Measurements from ENCODE around the gene MEGF8.

Gene MEGF8

DNA sequence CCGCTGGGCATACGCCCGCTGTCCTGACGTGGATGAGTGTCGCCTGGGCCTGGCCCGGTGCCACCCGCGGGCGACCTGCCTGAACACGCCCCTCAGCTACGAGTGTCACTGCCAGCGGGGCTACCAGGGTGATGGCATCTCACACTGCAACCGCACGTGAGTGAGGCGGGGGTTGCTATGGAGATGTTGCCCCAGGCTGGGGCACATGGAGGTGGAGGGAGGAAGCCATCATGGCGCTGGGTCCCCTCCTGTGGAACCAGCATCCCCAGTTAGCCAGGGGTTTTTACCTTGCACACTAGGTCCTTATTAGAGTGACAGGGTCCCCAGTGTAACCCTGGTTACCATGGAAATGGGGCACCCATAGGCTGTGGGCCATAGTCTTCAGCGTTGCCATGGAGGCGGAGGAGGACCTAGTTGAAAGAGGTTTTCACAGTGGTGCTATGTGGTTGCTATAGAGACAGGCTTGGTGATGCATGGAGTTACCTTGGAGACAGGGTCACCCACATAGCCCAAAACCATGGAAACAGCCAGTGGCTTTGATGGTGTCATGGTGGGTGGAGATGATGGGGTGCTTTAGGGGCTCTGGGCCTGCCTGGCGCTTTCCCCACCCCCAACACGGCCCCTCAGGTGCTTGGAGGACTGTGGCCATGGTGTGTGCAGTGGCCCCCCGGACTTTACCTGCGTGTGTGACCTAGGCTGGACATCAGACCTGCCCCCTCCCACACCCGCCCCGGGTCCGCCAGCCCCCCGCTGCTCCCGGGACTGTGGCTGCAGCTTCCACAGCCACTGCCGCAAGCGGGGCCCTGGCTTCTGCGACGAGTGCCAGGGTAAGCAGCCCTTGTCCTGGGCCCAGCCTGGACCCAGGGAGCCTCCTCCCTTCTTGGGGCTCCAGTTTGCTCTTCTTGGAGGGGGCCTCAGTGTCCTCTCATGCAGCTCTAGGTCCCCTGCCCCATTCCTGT, 27.1 kb downstream of the MEGF8 start:
- no peak for TF ChIP-seq CTCF (IDR thresholded peaks at IDR 0.05; ENCODE audit: extremely low read depth, missing control alignments)

DNA sequence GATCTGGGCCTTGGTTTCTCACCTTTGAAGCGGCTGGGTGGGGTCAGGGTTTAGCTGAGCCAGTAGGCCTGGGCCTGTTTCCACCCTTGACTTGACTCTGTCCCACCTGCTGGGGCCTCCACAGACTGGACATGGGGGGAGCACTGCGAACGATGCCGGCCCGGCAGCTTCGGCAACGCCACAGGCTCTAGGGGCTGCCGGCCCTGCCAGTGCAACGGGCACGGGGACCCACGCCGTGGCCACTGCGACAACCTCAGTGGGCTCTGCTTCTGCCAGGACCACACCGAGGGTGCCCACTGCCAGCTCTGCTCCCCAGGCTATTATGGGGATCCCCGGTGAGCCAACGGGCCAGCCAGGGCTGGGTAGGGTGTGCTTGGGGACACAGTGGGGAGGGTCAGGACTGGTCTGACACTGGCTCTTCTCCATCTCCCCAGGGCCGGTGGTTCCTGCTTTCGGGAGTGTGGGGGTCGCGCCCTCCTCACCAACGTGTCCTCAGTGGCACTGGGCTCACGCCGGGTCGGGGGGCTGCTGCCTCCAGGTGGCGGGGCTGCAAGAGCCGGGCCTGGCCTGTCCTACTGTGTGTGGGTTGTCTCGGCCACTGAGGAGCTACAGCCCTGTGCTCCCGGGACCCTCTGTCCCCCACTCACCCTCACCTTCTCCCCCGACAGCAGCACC, 28.0 kb downstream of the MEGF8 start:
- TF ChIP-seq CTCF (IDR thresholded peaks at IDR 0.05; ENCODE audit: extremely low read depth, missing control alignments), result no peak
- no peak for DNase-seq (ENCODE audit: low spot score)

More for the DNA sequence above, 27.1 kb downstream of the MEGF8 start:
- peak; percentile 51 for DNase-seq (ENCODE audit: low spot score)

- DNase-seq (ENCODE audit: low spot score), result no peak
- TF ChIP-seq CTCF (IDR thresholded peaks at IDR 0.05; ENCODE audit: extremely low read depth, missing control alignments), result no peak
These were observed 30.5 kb downstream of the MEGF8 start for GRCh38 chr19:42355896-42356295.

GRCh38 chr19:42356686-42357085, 31.3 kb downstream of the MEGF8 start:
- DNase-seq (ENCODE audit: low spot score), result no peak
- no peak for TF ChIP-seq CTCF (IDR thresholded peaks at IDR 0.05; ENCODE audit: extremely low read depth, missing control alignments)

GRCh38 chr19:42357290-42357689, 31.9 kb downstream of the MEGF8 start:
- DNase-seq (ENCODE audit: low spot score), result no peak
- no peak for TF ChIP-seq CTCF (IDR thresholded peaks at IDR 0.05; ENCODE audit: extremely low read depth, missing control alignments)

DNA sequence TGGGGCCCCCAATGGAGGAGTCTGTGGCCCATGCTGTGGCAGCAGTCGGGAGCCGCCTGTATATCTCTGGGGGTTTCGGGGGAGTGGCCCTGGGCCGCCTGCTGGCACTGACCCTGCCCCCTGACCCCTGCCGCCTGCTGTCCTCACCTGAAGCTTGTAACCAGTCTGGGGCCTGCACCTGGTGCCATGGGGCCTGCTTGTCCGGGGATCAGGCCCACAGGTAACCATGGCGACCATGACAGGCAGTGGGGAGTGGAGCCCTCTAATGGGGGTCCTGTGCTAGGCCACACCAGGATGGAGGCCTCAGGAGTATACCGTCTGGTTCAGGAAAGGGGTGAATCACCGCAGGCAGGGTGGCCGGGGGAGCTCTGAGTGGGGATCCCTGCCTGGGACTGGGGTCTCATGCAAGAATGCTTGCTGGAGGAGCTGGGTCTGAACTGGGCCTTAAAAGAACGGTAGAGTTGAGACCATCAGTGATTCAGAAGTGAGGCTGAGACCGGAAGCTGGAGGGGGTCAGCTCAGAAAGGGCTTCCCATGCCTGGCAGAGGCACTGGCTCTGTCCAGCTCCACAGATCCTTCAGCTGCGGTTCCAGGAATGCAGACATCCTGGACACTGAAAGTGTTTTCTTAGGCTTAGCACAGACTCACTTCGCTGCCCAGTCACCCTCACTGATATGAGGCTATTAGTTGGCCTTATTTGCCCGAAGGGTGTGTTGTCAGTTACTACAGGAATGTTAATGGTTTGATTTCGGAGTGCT, 35.5 kb downstream of the MEGF8 start:
- no peak for DNase-seq (ENCODE audit: low spot score)
- TF ChIP-seq CTCF (IDR thresholded peaks at IDR 0.05; ENCODE audit: extremely low read depth, missing control alignments), result no peak

All from GM20000 (cell line).